Stimulated activated CD8-positive, alpha-beta memory T cell treated with anti-CD3 and anti-CD28 coated beads, Interleukin-15, amount 100 ng/mL, for 48 hours (primary cell): ENCODE results near the gene RTN4IP1.
"Not testable (repeated sequence)": the region's sequence is repeated elsewhere in the genome, so short reads cannot be mapped to it uniquely, and the experiment has no call there.

Experiments used
- DNase-seq, 2 donors: peaks; one replicate each; pipeline ENCODE4 v3.0.0-alpha.2; 2020; ENCODE audit warnings: low read depth in 2 of 2

Gene RTN4IP1

GRCh38 chr6:106579281-106579680, 50.0 kb downstream of the RTN4IP1 start:
- no peak for DNase-seq

- no peak for DNase-seq
These were observed 54.4 kb downstream of the RTN4IP1 start for GRCh38 chr6:106574741-106575458.

DNA sequence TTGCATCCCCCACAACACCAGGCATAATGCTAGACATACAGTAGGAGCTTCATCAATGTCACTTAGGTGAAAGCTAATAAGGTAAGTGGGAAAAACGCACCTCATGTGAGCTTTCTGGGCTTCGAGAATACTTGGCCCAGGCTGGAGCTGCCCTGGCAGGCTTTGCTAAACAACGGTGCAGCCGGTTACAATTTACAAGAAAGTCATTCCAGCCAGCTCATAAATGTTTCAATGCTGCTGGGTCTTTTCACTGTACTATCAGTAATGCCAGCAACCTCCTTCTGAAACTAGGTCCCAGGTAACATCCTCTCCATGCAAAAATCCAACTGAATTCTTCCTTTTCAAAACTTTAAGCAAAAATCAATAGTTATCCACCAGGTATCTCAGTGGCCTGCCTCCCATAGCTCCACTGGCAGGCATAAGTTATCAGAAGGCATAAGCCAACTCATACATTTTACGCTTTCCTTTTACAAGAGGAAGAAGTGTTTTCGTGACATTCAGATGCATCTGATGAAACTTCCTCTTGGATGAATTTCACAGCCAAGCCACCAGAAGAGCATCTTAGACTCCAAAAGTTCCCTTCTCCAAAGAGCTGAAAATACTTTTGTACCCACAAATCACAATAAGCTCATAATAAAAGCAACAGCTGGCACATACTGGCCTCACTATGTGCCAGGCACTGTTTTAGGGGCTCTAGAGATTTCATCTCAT, 56.3 kb downstream of the RTN4IP1 start:
- DNase-seq = no peak

DNA sequence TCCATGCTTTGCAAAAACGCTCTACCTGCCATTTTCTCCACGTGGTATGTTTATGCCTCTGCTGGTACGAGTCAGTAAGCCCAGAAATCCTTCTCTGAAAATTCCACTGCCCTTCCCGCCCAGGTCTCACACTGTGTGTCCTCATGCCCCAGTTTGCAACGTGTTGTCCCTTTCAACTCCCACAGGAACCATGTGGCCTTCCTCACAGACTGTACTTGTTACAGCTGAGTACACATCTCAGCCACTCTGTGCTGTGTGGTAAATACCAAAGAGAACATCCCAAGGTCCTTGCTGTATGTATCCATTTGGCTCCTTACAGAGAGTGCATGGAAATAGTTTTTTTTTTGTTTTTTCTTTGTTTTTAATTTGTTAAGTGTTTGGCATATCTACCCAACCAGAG, 56.9 kb downstream of the RTN4IP1 start:
- DNase-seq = no peak

DNA sequence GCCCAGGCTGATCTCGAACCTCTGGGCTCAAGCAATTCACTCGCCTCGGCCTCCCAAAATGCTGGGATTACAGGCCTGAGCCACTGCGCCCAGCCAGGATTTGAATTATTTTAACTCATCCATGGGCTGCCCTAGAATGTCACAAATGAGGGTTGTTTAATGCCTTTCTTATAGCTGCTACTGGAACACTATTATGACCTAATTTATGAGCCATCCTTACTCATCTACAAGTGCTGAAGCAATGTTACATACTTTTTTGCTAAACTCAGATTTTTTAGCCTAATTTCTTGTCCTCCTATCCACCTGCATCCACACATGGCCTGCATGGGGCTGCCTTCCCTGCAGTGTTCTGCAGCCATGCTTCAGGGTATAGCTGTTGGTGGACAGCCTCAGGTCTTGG, 59.9 kb downstream of the RTN4IP1 start:
- no peak for DNase-seq

GRCh38 chr6:106568530-106568929, 60.8 kb downstream of the RTN4IP1 start:
- no peak for DNase-seq

- no peak for DNase-seq
These were observed 64.8 kb downstream of the RTN4IP1 start for GRCh38 chr6:106564476-106564875.

DNA sequence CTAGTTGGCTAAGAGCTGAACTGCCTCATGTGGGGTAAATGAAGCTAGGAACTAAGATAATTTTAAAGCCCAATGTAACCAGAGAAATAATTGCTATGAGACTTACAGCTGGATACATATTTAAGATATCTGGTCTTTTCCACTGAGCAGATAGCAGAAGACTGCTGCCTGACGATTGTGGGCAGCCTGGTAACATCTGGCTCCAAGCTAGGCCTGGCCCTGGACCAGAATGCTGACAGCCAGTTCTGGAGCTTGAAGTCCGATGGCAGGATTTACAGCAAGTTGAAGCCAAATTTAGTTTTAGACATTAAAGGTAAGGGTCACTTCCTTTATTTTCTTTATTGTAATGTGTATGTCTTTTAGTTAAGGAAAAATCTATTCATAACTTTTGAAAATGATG, 65.7 kb downstream of the RTN4IP1 start:
- no peak for DNase-seq

- no peak for DNase-seq
These were observed 67.5 kb downstream of the RTN4IP1 start for GRCh38 chr6:106561686-106562405.

GRCh38 chr6:106560996-106561685, 68.2 kb downstream of the RTN4IP1 start:
- no peak for DNase-seq

GRCh38 chr6:106559659-106560058, 69.6 kb downstream of the RTN4IP1 start:
- DNase-seq = not testable (repeated sequence)

DNA sequence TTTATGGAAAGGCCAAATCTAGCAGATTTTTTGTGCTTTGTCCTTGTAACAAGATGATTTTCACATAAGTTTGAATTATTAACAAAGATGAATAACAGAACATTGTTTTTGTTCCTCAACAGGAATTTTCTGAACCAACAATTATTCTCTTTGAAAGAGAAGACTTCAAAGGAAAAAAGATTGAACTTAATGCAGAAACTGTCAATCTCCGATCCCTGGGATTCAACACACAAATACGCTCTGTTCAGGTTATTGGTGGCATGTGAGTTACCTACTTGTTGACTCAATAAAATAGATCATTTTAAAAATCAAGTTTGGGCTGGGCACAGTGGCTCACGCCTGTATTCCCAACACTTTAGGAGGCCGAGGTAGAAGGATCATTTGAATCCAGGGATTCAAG, 70.9 kb downstream of the RTN4IP1 start:
- DNase-seq = no peak

- no peak for DNase-seq
These were observed 71.5 kb downstream of the RTN4IP1 start for GRCh38 chr6:106557837-106558236.

GRCh38 chr6:106556368-106556960, 72.8 kb downstream of the RTN4IP1 start:
- no peak for DNase-seq

GRCh38 chr6:106555767-106556166, 73.5 kb downstream of the RTN4IP1 start:
- DNase-seq = no peak

GRCh38 chr6:106553440-106553839, 75.9 kb downstream of the RTN4IP1 start:
- no peak for DNase-seq

DNA sequence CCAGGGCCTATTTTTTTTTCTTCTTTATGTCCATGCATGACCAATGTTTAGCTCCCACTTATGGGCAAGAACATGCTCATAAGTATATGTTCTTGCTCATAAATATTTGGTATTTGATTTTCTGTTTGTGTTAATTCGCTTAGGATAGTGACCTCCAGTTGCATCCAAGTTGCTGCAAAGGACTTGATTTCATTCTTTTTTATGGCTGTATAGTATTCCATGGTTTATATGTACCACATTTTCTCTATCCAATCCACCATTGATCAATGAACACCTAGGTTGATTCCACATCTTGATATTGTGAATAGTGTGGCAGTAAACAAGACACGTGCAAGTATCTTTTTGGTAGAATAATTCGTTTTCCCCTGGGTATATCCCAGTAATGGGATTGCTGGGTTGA, 78.1 kb downstream of the RTN4IP1 start:
- no peak for DNase-seq

DNA sequence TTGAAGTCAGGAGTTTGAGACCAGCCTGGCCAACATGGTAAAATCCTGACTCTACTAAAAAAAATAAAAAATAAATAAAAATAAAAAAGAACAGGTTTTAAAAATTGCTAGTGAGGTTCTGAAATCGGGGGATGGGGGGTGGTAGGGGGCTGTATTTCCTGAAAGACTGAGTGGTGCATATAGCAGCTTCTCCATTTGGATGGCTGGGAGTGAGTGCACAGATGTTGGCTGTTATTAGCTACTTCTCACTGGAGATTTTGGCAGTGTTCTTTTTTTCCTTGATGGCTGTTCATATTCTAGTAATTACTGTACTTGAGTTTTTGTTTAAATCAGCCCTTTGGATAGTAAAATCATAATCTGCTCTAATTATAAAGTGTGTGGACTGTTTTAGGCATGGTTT, 79.8 kb downstream of the RTN4IP1 start:
- no peak for DNase-seq

- DNase-seq = not testable (repeated sequence)
These were observed 80.3 kb downstream of the RTN4IP1 start for GRCh38 chr6:106548926-106549455.

- no peak for DNase-seq
These were observed 81.5 kb downstream of the RTN4IP1 start for GRCh38 chr6:106547601-106548453.
